Measurements from ENCODE around the gene CUL9.

DNA sequence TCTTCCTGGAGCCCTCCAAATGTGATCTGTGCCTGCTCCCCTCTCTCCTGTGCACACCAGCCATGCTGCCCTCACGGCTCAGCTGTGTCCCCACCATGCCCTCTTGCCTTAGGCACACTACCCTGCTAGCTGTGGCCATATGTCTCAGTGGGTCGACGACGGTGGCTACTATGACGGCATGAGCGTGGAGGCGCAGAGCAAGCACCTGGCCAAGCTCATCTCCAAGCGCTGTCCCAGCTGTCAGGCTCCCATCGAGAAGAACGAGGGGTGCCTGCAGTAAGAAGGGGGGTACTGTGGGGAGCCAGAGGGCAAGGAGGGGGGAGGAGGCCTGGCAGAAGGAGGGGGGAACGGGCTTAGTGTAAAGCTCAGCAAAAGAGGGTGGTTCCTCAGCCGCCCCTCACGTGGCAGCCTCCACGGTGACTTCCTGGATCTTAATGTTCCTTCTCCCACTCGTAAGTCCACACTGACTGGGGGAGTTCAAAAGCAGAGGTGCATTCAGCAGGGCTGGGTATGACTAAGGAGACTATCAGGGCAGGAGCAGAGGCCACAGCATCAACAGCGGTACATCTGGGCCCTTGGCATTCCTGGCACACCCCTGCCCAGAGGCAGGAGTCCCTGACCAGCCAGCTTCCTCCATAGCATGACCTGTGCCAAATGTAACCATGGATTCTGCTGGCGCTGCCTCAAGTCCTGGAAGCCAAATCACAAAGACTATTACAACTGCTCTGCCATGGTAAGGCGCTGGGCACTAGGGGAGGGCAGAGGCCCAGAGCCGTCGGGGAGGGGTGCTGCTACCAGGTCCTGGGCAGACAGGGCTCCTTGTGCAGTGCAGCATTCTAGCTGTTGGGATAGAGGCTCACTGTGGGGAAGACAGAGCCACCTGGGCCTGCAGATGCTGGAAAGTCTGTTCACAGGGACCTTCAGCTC is 39.3 kb downstream of the CUL9 start:
- TF ChIP-seq, protein P1, sequence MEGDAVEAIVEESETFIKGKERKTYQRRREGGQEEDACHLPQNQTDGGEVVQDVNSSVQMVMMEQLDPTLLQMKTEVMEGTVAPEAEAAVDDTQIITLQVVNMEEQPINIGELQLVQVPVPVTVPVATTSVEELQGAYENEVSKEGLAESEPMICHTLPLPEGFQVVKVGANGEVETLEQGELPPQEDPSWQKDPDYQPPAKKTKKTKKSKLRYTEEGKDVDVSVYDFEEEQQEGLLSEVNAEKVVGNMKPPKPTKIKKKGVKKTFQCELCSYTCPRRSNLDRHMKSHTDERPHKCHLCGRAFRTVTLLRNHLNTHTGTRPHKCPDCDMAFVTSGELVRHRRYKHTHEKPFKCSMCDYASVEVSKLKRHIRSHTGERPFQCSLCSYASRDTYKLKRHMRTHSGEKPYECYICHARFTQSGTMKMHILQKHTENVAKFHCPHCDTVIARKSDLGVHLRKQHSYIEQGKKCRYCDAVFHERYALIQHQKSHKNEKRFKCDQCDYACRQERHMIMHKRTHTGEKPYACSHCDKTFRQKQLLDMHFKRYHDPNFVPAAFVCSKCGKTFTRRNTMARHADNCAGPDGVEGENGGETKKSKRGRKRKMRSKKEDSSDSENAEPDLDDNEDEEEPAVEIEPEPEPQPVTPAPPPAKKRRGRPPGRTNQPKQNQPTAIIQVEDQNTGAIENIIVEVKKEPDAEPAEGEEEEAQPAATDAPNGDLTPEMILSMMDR (IDR thresholded peaks at IDR 0.05) = no peak
- TF ChIP-seq POLR2A (IDR thresholded peaks at IDR 0.05) = no peak
